SH-SY5Y (cell line): ENCODE measurements around the gene SPNS2.
A peak's percentile ranks its signal among the peaks of the same experiment; 100 is the strongest.

Experiments
- GATA2 ChIP-seq: IDR thresholded peaks from 2 replicates; pipeline ENCODE4 v1.6.1; 2011; ENCODE audit warnings: mild to moderate bottlenecking, low read depth, low read length
- GATA3 ChIP-seq: IDR thresholded peaks from 2 replicates; pipeline ENCODE4 v1.6.1; 2011; ENCODE audit warnings: low read depth, mild to moderate bottlenecking, low read length, moderate library complexity

DNA sequence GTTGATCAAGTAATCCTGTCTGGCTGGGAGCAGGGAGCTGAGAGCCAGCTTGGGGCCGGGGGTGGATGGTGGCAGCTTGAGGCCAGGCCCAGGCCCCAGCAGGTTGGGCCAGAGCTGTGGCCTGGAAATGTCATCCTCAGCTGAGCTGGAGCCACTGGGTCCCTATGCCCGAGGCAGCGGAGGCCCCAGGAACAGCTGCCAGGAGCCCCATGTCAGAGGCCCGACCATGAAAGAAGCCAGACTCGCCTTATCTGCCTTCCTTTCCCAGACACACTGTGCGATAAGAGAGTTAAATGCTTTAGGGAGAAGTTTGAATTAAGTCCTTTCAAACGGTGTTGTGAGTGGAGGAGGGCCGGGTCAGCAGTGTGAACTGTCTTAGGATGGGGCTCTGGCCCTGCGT is 89.1 kb downstream of the SPNS2 start:
- TF ChIP-seq GATA2 (peak; percentile 99), GATA3 (no peak; the same call in 1 of the 2 replicates)
